PC-3 (cell line): ENCODE measurements around the gene RRAS2. TPM values are rescaled to one million over a fixed set of nuclear protein-coding genes. Genes with fewer than 3 reads are reported as not detected.

Source experiments
- ATAC-seq: fragments of 200-7000 bp; cut with Tn5 transposase; 2 replicates; pipeline ENCODE4 v1.9.1; 2020; ENCODE audit warnings: mild to moderate bottlenecking, moderate library complexity
- BruUV-seq: library from RNA; stranded (reverse); fragments of 400-500 nt; replicated peaks from 2 replicates; lab custom pipeline; 2021; lab: Mats Ljungman, UMichigan
- CTCF ChIA-PET: fragments of 300-600 bp; sonication (Branson Sonifier 250); formaldehyde crosslinking; loops from one replicate; lab custom pipeline; 2022; ENCODE audit warnings: antibody characterized with exemption; lab: Charles Lee
- POLR2A ChIA-PET: fragments of 300-600 bp; sonication (Branson Sonifier 250); formaldehyde crosslinking; loops from one replicate; lab custom pipeline; 2022; ENCODE audit warnings: antibody characterized with exemption; ENCODE audit not compliant: unreplicated experiment; lab: Charles Lee
- DNase-seq: peaks from one replicate; pipeline ENCODE4 v3.0.0-alpha.2; 2015
- H2AFZ ChIP-seq: fragments of 300-600 bp; sonication (generic); 2 replicates; pipeline ENCODE4 v1.6.0; 2016; ENCODE audit warnings: antibody characterized with exemption, low read length
- H3F3A ChIP-seq: fragments of 300-600 bp; sonication (generic); one replicate; pipeline ENCODE4 v1.6.0; 2017; ENCODE audit warnings: antibody characterized with exemption, low read length, control low read depth, mild to moderate bottlenecking; ENCODE audit not compliant: unreplicated experiment
- H3K27ac ChIP-seq: fragments of 300-600 bp; sonication (generic); 2 replicates; pipeline ENCODE4 v1.5.1; 2016; ENCODE audit warnings: mild to moderate bottlenecking, low read length
- H3K27me3 ChIP-seq: fragments of 300-600 bp; sonication (generic); 2 replicates; pipeline ENCODE4 v1.6.1; 2016; ENCODE audit warnings: low read length, mixed read lengths
- H3K36me3 ChIP-seq: fragments of 300-600 bp; sonication (generic); 2 replicates; pipeline ENCODE4 v1.6.1; 2016; ENCODE audit warnings: low read depth, mixed run types, low read length, mixed read lengths
- H3K4me1 ChIP-seq: fragments of 300-600 bp; sonication (generic); 2 replicates; pipeline ENCODE4 v1.5.1; 2016; ENCODE audit warnings: low read length; ENCODE audit not compliant: insufficient read depth
- H3K4me2 ChIP-seq: fragments of 300-600 bp; sonication (generic); 2 replicates; pipeline ENCODE4 v1.6.0; 2016; ENCODE audit warnings: low read length
- H3K4me3 ChIP-seq: fragments of 300-600 bp; sonication (generic); 2 replicates; pipeline ENCODE4 v1.5.1; 2016; ENCODE audit warnings: mild to moderate bottlenecking, low read length, mixed read lengths
- H3K79me2 ChIP-seq: fragments of 300-600 bp; sonication (generic); 2 replicates; pipeline ENCODE4 v1.6.1; 2017; ENCODE audit warnings: low read length, mixed read lengths
- H3K9ac ChIP-seq: fragments of 300-600 bp; sonication (generic); 2 replicates; pipeline ENCODE4 v1.6.0; 2016; ENCODE audit warnings: mild to moderate bottlenecking, low read length
- H3K9me2 ChIP-seq: fragments of 300-600 bp; sonication (generic); replicated peaks from 2 replicates; pipeline ENCODE4 v1.6.1; 2016; ENCODE audit warnings: mixed run types, low read length, mixed read lengths
- H3K9me3 ChIP-seq: fragments of 300-600 bp; sonication (generic); 2 replicates; pipeline ENCODE4 v1.6.1; 2016; ENCODE audit warnings: low read length, mixed read lengths
- H4K20me1 ChIP-seq: fragments of 300-600 bp; sonication (generic); 2 replicates; pipeline ENCODE4 v1.6.1; 2016; ENCODE audit warnings: low read length, mixed read lengths
- EZH2 ChIP-seq: fragments of 300-600 bp; sonication (generic); IDR thresholded peaks from one replicate; pipeline ENCODE4 v1.6.1; 2017; ENCODE audit warnings: antibody characterized with exemption, mild to moderate bottlenecking, low read length; ENCODE audit not compliant: unreplicated experiment
- EZH2phosphoT487 ChIP-seq: fragments of 300-600 bp; sonication (generic); IDR thresholded peaks from 2 replicates; pipeline ENCODE4 v1.6.1; 2018; ENCODE audit warnings: mild to moderate bottlenecking, antibody characterized with exemption, low read length, borderline replicate concordance
- intact Hi-C: fragments of 100-400 bp; cut with micrococcal nuclease; formaldehyde crosslinking; loops from 2 replicates; pipeline ENCODE4 v1.9.0; 2023
- total RNA-seq: library from RNA; depleted of rRNA; stranded (reverse); fragments of >200 nt; gene quantifications from 2 replicates; pipeline ENCODE4 v1.2.3, GENCODE V29; 2014
- TF ChIP-seq, protein P1 (sequence below): fragments of 300-600 bp; sonication (generic); conservative IDR thresholded peaks from 2 replicates; pipeline ENCODE4 v1.5.1; 2017; ENCODE audit warnings: antibody characterized with exemption, low read depth, mild to moderate bottlenecking, low read length

Gene RRAS2
- total RNA-seq, 1 experiment from 2014 or later: 58.6 TPM

DNA sequence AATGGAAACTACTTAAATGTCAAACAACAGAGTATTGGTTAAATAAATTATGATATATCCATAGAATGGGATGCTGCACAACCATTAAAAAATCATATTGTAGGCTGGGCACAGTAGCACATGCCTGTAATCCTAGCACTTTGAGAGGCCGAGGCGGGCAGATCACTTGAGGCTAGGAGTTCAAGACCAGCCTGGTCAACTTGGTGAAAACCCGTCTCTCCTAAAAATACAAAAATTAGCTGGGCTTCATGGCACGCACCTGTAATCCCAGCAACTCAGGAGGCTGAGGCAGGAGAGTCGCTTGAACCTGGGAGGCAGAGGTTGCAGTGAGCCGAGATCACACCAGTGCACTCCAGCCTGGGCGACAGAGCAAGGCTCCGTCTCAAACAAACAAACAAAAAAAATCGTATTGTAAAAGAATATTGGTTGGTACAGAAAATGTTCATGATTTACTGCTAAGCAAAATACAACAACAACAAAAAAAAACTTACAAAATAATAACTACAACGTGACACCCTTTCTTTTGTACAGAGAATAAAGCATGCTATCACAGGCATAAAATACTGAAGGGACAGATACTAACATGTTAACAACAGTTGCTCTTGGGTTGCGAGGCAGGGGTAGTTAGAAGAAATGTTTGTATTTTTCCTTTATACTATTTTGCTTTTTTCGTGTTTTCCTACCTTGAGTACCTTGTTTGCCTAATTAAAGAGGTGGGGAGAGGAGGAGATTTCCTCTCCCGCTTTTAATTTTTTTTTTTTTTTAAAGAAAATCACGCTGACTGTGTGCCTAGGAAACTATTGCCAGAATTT is 21.3 kb upstream of the RRAS2 start:
- TF ChIP-seq, protein P1, sequence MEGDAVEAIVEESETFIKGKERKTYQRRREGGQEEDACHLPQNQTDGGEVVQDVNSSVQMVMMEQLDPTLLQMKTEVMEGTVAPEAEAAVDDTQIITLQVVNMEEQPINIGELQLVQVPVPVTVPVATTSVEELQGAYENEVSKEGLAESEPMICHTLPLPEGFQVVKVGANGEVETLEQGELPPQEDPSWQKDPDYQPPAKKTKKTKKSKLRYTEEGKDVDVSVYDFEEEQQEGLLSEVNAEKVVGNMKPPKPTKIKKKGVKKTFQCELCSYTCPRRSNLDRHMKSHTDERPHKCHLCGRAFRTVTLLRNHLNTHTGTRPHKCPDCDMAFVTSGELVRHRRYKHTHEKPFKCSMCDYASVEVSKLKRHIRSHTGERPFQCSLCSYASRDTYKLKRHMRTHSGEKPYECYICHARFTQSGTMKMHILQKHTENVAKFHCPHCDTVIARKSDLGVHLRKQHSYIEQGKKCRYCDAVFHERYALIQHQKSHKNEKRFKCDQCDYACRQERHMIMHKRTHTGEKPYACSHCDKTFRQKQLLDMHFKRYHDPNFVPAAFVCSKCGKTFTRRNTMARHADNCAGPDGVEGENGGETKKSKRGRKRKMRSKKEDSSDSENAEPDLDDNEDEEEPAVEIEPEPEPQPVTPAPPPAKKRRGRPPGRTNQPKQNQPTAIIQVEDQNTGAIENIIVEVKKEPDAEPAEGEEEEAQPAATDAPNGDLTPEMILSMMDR: no peak
- TF ChIP-seq EZH2: no peak
- TF ChIP-seq EZH2phosphoT487: no peak
- Histone ChIP-seq H2AFZ (peak overlapping the region; percentile 89), H3K27ac (no peak overlapping the region), H3K4me1 (peaks cover 12% of the 10 kb centered on the region; the same call in 1 of the 2 replicates), H3K27me3 (no peaks in the 10 kb centered on the region), H3K79me2 (no peaks in the 10 kb centered on the region), H3K9me3 (no peaks in the 10 kb centered on the region), H3F3A (no peaks in the 10 kb centered on the region), H3K9ac (peak overlapping the region; percentile 74), H3K36me3 (no peaks in the 10 kb centered on the region), H4K20me1 (no peaks in the 10 kb centered on the region), H3K4me3 (peak overlapping the region; percentile 71), H3K4me2 (peak overlapping the region; percentile 94), H3K9me2 (no peaks in the 10 kb centered on the region)
- POLR2A ChIA-PET: no interaction called here
- ATAC-seq (no peak), DNase-seq (no peak)
- CTCF ChIA-PET: no interaction called here
- no TSS peak for BruUV-seq
- intact Hi-C loops: no loop called here

DNA sequence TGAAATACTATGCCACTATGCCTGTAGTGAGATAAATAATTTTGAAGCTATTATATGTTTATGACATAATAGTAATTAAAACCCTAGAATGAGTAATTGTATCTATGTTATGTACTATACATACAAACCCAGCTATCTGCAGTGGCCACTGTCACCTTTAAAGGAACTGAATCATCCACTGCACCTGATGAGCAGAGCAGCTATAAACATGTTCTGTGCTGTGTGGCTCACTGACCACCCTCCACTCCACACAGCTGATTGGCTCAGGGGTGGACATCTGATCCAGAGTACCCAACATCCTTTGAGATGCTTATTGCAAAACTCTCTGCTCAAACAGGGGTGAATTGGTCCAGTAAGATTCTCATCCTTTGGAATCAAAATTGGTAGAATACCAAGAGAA is 19.2 kb upstream of the RRAS2 start:
- POLR2A ChIA-PET: interaction anchor here (0.5 kb wide), 1 partner anchor 53 kb away, joined by 8 read pairs; no protein-coding TSS in a partner anchor

More for the DNA sequence above, 19.2 kb upstream of the RRAS2 start:
- Histone ChIP-seq H3K9me3 (no peaks in the 10 kb centered on the region), H2AFZ (no peak overlapping the region), H3K79me2 (no peaks in the 10 kb centered on the region), H3K36me3 (no peaks in the 10 kb centered on the region), H3K4me3 (no peak overlapping the region), H3K27me3 (no peaks in the 10 kb centered on the region), H3K27ac (no peak overlapping the region), H3K4me2 (no peak overlapping the region), H4K20me1 (no peaks in the 10 kb centered on the region), H3K9ac (no peak overlapping the region), H3K9me2 (no peaks in the 10 kb centered on the region), H3F3A (peaks cover 8% of the 10 kb centered on the region), H3K4me1 (peaks cover 26% of the 10 kb centered on the region)
- DNase-seq (peak; percentile 22), ATAC-seq (peak; percentile 31; the same call in 1 of the 2 replicates)
- intact Hi-C loops: no loop called here
- TF ChIP-seq EZH2 (no peak), EZH2phosphoT487 (no peak)
- TF ChIP-seq, protein P1: no peak
- CTCF ChIA-PET: no interaction called here
- no TSS peak for BruUV-seq
